HG02588 (cell line): ENCODE results near the gene CEBPB.

Experiments used
- ATAC-seq: cut with Tn5 transposase; IDR thresholded peaks from one replicate; pipeline ENCODE4 v1.9.1; 2021; ENCODE audit warnings: mild to moderate bottlenecking, moderate library complexity; ENCODE audit not compliant: unreplicated experiment

The CEBPB gene

GRCh38 chr20:50210066-50210619, 19.5 kb downstream of the CEBPB start:
- ATAC-seq = no peak

- ATAC-seq = no peak
Measured at GRCh38 chr20:50211091-50211490, 20.5 kb downstream of the CEBPB start.

GRCh38 chr20:50213531-50214106, 23.0 kb downstream of the CEBPB start:
- ATAC-seq = no peak

GRCh38 chr20:50214226-50215024, 23.8 kb downstream of the CEBPB start:
- no peak for ATAC-seq

GRCh38 chr20:50215101-50215690, 24.6 kb downstream of the CEBPB start:
- ATAC-seq = no peak

GRCh38 chr20:50215926-50216325, 25.3 kb downstream of the CEBPB start:
- ATAC-seq = no peak

- no peak for ATAC-seq
Measured at GRCh38 chr20:50216543-50217206, 26.0 kb downstream of the CEBPB start.

GRCh38 chr20:50217207-50217949, 26.7 kb downstream of the CEBPB start:
- no peak for ATAC-seq

- ATAC-seq = no peak
Measured at GRCh38 chr20:50218987-50219435, 28.4 kb downstream of the CEBPB start.

- no peak for ATAC-seq
Measured at GRCh38 chr20:50219600-50219999, 29.0 kb downstream of the CEBPB start.

GRCh38 chr20:50220093-50220893, 29.7 kb downstream of the CEBPB start:
- ATAC-seq = no peak

- no peak for ATAC-seq
Measured at GRCh38 chr20:50220894-50221365, 30.3 kb downstream of the CEBPB start.

GRCh38 chr20:50221501-50222308, 31.1 kb downstream of the CEBPB start:
- no peak for ATAC-seq

GRCh38 chr20:50222309-50223038, 31.8 kb downstream of the CEBPB start:
- ATAC-seq = no peak

- ATAC-seq = no peak
Measured at GRCh38 chr20:50223039-50224005, 32.7 kb downstream of the CEBPB start.

- ATAC-seq = no peak
Measured at GRCh38 chr20:50224052-50224451, 33.4 kb downstream of the CEBPB start.
